Cardiac fibroblast (primary cell): ENCODE results near the gene CDC5L.
"Not testable (repeated sequence)": the region's sequence is repeated elsewhere in the genome, so short reads cannot be mapped to it uniquely, and the experiment has no call there.

Experiments
- DNase-seq, 2 donors: peaks; one replicate each; pipeline versions ENCODE4 v3.0.0 to v3.0.0-alpha.2; 2010; ENCODE audit warnings: low read depth in 2 of 2
- H3K4me3 ChIP-seq, 2 donors: replicated peaks in 1 of 2; 1 replicate in 1 of 2; 2 replicates in 1 of 2; pipeline ENCODE4 v1.5.1; 2011; ENCODE audit warnings: low read depth in 2 of 2, low read length in 2 of 2, mild to moderate bottlenecking in 2 of 2, moderate library complexity in 1 of 2
- CTCF ChIP-seq: IDR thresholded peaks from one replicate; pipeline ENCODE4 v1.5.1; 2011; ENCODE audit warnings: low read depth, mild to moderate bottlenecking, low read length, inconsistent platforms

Gene CDC5L

GRCh38 chr6:44342489-44342888, 45.0 kb upstream of the CDC5L start, which contains the start of gene SPATS1:
TSS of gene SPATS1 (plus strand) at chr6:44342650. CDS start at chr6:44343096, 446 bp downstream.
- no peak for TF ChIP-seq CTCF
- no peak for DNase-seq
- H3K4me3 ChIP-seq: no peak within 1 kb of the TSS

GRCh38 chr6:44346818-44347217, 40.7 kb upstream of the CDC5L start:
- not testable (repeated sequence) for DNase-seq

GRCh38 chr6:44349904-44350649, 37.4 kb upstream of the CDC5L start:
- TF ChIP-seq CTCF: no peak
- DNase-seq: no peak
- H3K4me3 ChIP-seq: no peak overlapping the region

More at GRCh38 chr6:44346818-44347217, 40.7 kb upstream of the CDC5L start:
- not testable (repeated sequence) for H3K4me3 ChIP-seq

- not testable (repeated sequence) for DNase-seq, H3K4me3 ChIP-seq
These were observed 36.9 kb upstream of the CDC5L start for GRCh38 chr6:44350650-44350994.

- no peak for TF ChIP-seq CTCF
- DNase-seq: no peak
- no peak overlapping the region for H3K4me3 ChIP-seq
These were observed 35.2 kb upstream of the CDC5L start for GRCh38 chr6:44352259-44352658.

- TF ChIP-seq CTCF: no peak
- DNase-seq: no peak
- H3K4me3 ChIP-seq: no peak overlapping the region
These were observed 34.2 kb upstream of the CDC5L start for GRCh38 chr6:44353336-44353735.

- no peak for DNase-seq
- no peak for TF ChIP-seq CTCF
- H3K4me3 ChIP-seq: no peak overlapping the region
These were observed 31.9 kb upstream of the CDC5L start for GRCh38 chr6:44355640-44356039.

GRCh38 chr6:44356487-44356886, 31.0 kb upstream of the CDC5L start:
- no peak overlapping the region for H3K4me3 ChIP-seq
- DNase-seq: no peak
- TF ChIP-seq CTCF: no peak
